ENCODE data around the gene ROBO2.
"Not testable (repeated sequence)": the region's sequence is repeated elsewhere in the genome, so short reads cannot be mapped to it uniquely, and the experiment has no call there.

Gene ROBO2

DNA sequence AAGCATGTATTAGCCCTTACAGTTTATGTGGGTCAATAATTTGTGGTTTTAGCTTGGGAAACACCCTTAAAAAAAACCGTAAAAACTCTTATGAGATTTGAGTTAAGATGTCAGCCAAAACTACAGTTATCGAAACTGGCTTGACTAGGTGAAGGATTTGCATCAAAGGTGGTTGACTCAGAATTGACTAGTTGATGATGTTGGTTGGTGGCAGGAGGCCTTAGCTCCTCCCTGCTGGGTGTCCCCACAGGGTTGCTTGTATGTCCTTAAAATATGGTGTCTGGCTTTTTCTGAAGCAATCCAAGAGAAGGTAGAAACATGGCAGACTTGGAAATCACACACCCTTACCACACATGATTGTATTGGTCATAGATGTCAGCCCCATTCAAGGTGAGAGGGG, 305.1 kb downstream of the ROBO2 start:
- DNase-seq = no peak

GRCh38 chr3:77348244-77348855, 308.5 kb downstream of the ROBO2 start:
- no peak for DNase-seq

GRCh38 chr3:77354958-77355357, 315.1 kb downstream of the ROBO2 start:
- DNase-seq = no peak

DNA sequence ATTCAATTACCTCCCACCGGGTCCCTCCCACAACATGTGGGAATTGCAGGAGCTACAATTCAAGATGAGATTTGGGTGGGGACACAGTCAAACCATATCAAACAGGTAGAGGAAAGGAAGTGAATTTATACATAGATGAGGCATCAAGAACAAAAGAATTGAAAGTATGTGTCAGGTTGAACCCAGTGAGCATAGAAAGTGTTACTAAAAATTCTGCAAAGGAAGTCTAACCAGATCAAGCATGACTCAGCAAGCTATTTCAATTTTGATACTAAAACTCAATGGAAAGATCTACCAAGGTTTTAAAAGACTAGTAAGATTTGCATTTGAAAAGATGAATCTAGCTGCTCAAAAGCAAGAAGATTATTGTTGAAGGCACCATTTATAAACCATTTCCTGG, 323.0 kb downstream of the ROBO2 start:
- DNase-seq = no peak

- DNase-seq = no peak
These were observed 325.3 kb downstream of the ROBO2 start for GRCh38 chr3:77365152-77365551.

DNA sequence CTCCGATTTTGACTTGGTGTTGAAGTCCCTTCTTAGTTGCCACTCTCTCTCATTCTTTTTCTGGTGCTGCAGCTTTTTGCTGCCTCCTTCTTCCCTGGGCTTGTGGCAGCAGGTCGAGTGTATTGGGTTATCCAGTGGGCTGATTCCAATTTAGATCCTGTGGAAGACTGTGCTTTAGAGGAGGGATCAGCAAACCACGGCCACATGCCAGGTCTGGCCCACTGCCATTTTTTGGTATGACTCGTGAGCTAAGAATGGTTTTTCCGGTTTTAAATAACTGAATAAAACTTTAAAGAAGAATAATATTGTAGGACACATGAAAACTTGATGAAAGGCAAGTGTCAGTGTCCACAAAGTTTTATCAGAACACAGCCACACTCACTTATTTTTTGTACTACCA, 330.5 kb downstream of the ROBO2 start:
- DNase-seq = no peak

GRCh38 chr3:77372018-77372417, 332.1 kb downstream of the ROBO2 start:
- DNase-seq = no peak

GRCh38 chr3:77372634-77373346, 332.9 kb downstream of the ROBO2 start:
- DNase-seq = no peak

DNA sequence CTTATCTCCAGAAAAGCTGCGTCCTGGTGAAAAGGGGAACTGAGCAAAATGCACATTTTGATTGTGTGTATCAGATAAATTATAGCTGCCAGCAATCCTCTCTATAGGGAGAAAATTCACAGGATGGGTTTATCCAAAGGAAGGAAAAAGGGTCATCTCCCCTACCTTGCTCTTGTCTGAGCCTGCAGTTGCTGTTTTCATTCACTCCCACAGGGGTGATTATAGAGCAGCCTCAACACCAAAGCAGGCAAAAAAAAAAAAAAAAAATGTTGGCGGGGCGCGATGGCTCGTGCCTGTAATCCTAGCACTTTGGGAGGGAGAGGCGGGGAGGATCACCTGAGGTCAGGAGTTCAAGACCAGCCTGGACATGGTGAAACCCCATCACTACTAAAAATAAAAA, 333.7 kb downstream of the ROBO2 start:
- no peak for DNase-seq

GRCh38 chr3:77376511-77376910, 336.6 kb downstream of the ROBO2 start:
- no peak for DNase-seq

- DNase-seq = no peak
These were observed 337.8 kb downstream of the ROBO2 start for GRCh38 chr3:77377717-77378116.

- DNase-seq = no peak
These were observed 340.2 kb downstream of the ROBO2 start for GRCh38 chr3:77380136-77380535.

- DNase-seq = no peak
These were observed 341.5 kb downstream of the ROBO2 start for GRCh38 chr3:77381431-77381830.

DNA sequence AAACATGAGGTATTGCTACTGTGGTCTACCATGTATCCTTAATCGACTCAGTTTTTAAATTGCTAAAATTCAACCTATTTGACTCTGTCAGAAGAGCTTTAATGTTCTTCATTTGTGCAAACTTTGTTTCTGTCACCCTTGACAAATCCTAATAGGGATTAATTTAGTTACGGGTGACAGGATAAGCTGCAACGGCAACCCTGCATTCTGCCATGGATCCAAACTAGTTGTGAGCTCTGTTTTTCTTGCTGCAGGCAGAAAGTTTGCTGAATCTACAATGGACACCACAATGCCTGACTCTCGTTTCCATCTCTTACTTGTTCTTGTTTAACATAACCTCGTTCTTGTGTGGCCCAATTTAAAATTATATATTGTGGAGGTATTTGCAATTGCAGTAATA, 352.3 kb downstream of the ROBO2 start:
- DNase-seq = no peak

- no peak for DNase-seq
These were observed 354.1 kb downstream of the ROBO2 start for GRCh38 chr3:77394046-77394445.

DNA sequence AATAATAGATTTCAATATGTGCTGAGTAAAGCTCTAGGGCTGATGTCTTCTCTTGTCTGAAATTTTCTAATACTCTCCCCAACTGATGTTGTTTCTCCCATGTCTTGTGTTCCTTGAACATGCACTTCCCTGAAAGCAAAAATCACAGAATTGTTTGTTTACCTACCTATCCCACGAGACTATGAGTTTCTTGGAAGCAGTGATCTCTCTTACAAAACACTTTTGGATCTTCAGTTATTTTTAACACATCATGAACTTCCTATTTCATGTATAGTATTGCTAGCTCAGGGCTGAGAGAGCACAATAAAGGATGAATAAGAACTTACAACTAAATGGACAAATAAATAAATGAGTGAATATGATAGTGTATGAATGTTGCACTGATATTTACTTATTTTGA, 365.0 kb downstream of the ROBO2 start:
- no peak for DNase-seq

- DNase-seq = no peak
These were observed 367.5 kb downstream of the ROBO2 start for GRCh38 chr3:77407441-77407840.

DNA sequence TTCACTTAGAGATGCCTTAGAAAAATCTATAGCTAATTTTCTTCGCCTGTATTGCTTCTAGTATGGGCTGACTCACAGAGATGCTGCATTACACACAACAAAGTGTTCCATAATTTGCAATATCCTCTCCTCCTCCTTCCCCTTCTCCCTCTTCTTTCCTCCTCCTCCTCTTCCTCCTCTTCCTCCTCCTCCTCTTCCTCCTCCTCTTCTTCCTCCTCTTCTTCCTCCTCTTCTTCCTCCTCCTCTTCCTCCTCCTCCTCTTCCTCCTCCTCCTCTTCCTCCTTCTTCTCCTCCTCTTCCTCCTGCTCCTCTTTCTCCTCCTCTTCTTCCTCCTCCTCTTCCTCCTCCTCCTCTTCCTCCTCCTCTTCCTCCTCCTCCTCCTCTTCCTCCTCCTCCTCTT, 370.4 kb downstream of the ROBO2 start:
- not testable (repeated sequence) for DNase-seq

GRCh38 chr3:77411334-77411733, 371.4 kb downstream of the ROBO2 start:
- DNase-seq = no peak

DNA sequence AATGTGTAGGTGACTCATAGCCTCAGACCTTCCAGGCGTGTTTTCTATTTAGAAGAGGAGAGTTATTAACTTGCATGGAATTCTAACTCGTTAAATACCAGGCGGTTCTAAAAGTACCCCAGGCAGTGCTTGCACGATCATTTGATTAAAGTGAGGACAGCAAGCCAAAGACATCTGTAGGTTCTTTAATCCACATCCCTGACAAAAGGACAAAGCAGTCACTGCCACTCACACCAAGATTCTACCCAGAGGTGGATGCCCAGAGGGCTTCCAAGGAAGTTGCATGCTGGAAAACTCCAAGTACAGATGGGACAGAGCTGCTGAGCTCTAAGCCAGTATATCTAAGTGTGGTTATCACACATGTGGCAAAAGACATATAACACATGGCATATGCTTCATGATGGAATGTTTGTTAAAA, 372.1 kb downstream of the ROBO2 start:
- no peak for DNase-seq

- DNase-seq = no peak
These were observed 372.7 kb downstream of the ROBO2 start for GRCh38 chr3:77412584-77412983.

DNA sequence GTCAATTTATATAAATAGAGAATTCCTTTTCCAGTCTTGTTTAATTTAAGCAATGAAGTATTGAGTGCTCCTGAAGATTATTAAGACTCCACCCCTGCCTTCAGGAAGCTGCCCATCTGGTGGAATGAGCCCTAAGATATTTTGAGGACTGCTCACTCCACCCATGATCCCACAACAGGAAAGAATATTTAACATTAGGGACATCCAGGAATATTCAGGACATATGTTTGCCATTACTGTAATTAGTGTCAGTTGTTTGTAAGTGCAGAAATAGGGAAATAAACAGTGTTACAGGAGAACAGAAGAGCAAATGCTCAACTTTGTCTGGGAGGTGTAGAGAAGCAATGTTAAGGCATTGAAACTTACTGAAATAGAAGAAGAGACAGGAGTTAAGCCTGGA, 375.0 kb downstream of the ROBO2 start:
- DNase-seq = no peak

DNA sequence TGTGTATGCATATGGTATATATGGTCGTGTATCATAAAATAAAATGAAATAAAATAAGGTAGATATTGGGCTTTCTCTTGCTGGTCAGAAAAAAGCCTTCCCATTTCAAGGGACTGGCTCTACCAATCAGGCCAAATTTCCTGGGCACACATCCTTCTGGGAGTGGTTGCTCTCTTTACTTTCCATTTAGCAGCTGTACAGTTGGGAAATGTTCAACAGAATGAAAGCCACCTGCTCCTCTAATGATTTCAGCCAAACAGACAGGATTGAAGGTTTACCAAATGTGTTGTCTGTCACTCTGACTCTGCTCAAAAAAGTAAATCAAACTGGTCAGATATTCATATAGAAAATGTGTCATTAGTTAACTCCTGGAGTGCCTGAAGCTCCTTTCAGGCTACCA, 380.4 kb downstream of the ROBO2 start:
- DNase-seq = no peak

GRCh38 chr3:77421916-77422315, 382.0 kb downstream of the ROBO2 start:
- no peak for DNase-seq

DNA sequence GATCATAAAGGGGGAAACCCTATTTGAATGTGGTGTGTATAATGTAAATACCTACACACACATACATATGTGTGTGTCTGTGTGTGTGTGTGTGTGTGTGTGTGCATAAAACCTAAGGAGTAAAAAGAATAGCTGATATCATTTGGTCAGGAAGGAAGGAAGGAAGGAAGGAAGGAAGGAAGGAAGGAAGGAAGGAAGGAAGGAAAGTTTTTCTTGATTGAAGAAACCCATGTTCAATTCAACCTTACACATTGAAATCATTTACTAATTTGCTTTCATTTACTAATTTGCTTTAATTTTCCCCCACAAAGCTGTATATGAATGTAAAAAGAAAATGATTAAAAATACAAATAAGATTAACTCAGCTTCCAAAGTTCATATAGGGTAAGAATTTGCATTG, 386.6 kb downstream of the ROBO2 start:
- DNase-seq = no peak

Data from DMS79 (cell line).